Activated CD4-positive, alpha-beta T cell treated with anti-CD3 and anti-CD28 coated beads for 4 hours (primary cell): Measurements from ENCODE around the gene CCDC102A.
"Not testable (repeated sequence)": the region's sequence is repeated elsewhere in the genome, so short reads cannot be mapped to it uniquely, and the experiment has no call there.

Experiments used
- DNase-seq, 2 donors: peaks; one replicate each; pipeline ENCODE4 v3.0.0-alpha.2; 2020

The CCDC102A gene

DNA sequence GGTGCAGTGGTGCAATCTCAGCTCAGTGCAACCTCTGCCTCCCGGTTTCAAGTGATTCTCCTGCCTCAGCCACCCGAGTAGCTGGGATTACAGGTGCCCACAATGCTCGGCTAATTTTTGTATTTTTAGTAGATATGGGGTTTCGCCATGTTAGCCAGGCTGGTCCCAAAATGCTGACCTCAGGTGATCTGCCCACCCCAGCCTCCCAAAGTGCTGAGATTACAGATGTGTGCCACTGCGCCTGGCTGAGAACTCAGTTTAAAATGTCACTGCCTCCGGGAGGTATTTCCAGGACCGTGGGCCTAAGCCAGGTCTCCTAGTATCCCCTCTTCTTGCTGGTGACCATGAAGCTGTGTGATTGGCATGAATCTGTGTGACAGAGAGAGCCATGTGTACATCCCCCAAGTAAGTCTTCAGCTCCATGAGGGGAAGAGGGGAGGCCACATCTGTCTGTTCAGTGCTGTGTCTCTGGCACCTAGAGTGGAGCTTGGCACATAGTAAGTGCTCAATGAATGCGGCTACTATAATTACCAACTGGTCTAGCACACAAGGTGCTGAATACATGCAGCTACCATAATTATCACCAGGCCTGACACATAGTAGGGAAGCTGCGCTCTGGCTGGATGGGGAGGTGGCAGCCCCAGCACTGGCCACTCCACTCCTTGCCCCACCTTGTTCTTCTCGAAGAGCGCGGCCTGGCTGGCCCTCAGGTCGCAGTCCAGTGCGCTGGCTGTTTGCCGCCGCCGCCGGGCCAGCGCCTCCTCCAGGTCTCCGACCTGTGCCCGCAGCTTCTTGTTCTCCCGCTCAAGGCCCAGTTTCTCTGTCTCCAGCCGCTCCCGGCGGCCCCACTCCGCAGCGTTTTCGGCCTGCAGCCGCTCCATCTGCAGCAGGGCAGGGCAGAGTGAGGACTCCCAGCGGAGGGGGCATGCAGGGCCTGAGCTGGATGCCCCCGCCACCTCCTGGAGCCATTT lies 18.7 kb downstream of the CCDC102A start:
- no peak for DNase-seq

DNA sequence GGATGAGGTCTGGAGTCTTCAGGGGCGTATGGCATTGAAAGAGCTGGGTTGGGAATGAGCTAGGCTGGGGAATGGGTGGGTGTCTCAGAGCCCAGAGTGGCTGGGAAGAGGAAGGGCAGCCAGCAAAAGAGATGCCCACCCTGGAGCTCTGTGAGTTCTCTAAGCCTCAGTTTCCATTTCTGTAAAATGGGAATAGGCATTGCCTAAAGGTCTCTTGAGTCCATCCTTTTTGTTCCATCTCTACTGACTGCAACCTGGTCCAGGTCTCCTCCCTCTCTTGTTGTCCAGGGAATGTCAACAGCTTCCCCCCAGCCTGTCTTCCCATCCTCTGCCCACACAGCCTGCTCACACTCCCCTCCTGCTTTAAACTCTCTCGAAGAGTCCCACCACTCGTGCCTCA lies 19.6 kb downstream of the CCDC102A start:
- no peak for DNase-seq

DNA sequence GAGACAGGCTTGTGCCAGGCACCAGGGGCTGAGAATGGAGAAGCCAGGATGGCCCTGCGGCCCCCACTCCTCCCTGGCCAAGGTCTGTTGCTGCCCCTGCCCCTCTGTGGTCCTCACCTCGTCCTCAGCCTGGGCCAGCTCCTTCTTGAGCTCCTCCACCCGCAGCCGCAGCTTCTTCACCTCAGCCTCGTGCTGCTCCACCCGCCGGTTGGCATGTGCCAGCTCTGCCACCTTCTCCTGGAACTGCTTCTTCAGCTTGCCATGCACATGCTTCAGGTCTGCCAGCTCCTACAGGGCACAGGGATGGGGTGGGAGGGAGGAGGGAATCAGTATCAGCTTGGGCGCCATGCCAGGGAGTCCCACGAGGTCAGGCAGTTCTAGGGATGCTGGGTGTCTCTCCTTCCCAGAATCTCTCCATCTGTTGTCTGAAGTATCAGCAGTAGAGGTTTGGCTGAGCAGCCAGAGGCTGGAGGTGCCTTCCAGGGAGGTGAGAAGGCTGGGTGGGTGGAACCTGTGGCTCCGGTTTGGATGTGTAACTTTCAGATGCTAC lies 20.1 kb downstream of the CCDC102A start:
- DNase-seq = no peak

DNA sequence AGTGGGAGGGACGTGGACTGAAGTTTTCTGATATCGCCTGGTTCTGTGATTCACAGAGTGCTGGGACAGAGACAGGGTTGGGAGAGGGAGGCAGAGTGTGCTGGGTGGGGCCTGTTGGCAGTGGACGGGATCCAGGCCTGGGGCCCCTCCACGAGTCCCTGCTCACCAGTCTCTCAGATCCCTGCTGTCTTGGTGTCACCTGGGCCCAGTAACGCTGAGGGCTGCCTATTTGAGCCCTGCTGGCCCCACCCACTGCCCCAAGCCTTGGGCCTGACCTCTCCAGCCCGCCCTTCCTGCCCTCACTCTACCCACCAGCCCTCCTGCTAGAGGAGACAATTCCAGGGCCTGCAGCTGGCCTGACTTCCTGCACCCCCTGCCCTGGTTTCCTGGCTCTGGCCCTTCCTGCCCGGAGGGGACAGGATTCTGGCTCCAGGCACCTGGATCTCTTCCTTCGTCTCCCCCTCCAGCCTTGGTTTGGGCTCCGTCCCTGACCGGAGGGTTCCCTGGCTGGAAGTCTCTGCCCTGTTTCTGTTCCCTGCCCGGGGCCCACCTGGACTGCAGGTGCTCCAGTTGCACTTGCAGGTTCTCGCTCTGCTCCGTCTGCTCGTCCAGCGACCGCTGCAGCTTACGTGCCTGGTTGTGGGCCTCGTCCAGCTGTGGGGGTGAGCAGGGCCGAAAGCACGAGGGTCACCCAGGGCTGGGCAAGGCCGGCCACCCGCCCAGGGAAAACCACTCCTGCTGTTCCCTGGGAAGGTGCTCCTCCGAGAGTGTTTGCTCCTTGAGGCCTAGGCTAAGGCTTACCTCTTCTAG lies 21.4 kb downstream of the CCDC102A start:
- DNase-seq = no peak

DNA sequence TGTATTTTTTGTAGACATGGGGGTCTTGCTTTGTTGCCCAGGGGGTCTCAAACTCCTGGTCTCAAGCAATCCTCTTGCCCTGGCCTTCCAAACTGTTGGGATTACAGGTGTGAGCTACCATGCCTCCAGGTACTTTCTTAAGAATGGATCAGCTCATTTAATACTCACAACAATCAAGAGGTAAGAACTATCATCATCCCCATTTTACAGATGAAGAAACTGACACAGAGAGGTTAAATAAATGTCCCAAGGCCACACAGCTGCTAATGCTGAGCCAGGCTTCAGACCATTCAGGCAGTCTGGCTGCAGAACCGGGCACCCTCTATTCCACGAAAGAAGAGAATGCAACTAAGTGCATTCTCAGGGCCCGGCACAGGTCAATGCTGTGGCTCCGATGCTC lies 22.0 kb downstream of the CCDC102A start:
- no peak for DNase-seq

DNA sequence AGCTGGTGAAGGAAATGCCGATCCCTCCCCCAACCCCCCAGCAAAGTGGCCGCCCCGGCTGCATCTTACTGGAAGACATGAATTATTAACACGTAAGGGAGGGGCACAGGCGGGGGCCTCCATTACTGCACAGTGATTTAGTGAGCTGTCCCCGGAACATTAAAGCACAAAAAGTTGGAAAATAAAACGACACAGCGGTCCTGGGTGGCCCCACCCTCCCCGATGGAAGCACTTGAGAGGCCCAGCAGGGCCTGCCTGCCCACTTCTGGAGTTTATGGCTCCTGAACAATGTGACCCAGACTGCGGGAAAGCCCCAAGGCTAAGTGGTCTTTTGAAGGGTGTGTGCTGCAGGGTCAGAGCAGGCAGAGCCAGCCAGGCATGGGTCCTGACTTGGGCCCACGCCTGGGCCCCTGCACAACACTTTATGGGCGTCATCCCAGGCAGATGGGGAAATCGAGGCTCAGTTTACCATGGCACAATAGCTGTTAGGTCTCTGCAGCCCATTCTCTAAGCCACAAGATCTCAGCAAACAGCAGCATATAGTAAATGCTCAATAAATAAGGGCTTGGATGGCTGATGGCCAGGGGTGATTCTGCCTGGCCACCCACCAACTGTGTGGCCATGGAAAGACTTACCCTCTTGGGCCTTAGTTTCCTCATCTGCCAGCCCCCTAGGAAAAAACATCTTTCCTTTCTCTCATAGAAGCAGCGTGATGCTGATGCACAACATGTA lies 22.8 kb downstream of the CCDC102A start:
- no peak for DNase-seq

DNA sequence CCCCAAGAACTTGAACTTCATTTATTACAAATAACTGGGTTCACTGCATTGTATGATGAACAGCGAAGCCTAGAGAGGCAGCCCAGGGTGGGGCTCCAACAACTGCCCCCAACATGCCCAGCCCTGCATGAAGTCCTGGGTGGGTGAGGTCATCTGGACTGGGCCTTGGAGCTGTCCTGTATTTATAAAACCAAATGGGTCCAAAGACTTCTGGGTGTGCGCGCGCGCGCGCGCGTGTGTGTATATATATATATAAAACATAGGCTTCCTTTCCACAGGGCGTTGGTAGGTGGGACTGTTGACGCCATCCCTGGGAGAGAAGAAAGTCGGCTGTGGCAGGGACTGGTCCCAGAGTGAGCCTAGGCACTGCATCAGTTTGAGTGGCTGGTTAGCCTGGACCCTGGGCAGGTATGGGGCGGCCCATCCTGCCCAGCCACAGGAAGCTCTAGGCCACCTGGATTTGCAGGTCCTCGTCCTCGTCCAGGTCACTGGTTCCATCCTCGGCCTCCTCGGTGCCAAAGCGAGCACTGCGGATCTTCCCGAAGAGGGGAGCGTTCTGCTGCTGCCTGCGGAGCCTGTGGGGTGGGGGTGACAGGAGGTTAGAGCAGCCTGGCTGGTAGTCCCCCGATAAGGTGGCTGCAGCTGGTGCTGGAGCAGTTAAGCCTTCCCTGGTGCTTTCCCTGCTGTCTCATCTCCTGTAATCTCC lies 23.9 kb downstream of the CCDC102A start:
- DNase-seq = no peak

DNA sequence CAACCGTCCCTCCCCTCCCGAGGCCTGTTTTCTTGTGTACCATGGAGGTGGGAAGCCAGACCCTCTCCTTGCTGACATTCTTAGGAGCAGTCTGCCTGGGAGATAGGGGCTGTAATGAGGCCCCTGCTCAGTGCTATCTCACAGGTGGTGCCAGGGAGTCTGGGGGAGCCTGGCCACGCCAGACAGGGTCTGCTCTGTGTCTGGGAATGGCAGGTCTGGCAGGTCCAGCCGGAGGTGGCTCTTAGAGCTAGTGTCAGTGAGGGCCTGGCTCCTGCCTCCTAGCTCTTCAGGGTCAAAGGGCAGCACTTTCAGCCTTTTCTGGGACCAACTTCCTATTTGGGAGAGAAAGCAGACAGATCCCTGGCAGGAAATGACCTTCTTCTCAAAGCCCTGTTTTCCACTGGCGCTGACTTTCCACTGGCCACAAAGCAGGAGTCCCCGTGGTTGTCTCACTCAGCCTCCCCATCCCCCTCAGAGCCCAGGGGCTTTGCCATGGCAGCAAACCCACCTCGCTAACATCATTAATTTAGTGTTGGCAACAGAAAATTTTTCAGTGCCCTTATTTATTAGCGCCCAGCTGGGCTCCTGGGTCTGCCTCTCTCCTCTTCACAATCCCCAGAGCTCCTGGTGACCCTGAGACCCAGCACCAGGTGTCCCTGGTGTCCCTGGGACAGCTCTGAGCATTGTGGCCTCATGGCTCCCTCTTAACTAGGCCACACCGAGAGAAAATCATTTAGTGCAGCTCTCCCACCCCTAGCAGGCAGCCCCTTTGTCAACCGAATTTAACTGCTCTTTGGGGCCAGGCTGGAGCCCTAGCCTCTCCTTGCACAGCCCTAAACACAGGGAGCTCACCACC lies 26.1 kb downstream of the CCDC102A start:
- no peak for DNase-seq

DNA sequence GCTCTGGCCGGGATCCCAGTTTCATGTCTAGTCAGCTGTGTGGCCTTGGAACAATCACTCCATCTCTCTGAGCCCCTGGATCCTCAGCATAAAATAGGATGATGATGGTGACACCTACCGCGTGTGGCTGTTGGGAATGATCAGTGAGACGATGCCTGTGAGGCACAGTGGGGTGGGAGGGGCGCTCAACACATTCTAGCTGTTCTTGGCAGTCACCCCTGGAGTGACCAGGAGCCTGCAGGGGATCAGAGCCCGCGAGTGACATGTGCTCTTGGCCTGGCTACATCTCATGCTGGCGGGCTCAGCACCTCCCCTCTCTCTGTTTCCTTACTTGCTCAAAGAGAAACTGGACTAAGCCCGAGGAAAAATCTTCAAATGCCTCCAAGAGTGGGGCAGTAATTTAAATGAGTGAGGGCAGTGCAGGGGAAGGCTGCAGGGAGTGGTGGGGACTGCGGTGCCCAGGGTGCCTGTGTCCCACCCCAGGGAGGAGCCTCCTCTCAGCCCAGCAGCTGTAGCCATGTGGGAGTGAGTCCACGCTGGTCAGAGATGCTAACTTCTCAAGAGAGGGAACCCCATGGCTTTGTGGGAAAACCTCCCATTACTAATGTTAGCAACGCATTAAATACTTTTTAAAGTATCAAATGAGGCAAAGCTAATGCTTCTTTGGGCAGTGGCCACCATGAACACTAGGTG lies 27.0 kb downstream of the CCDC102A start:
- DNase-seq = no peak

DNA sequence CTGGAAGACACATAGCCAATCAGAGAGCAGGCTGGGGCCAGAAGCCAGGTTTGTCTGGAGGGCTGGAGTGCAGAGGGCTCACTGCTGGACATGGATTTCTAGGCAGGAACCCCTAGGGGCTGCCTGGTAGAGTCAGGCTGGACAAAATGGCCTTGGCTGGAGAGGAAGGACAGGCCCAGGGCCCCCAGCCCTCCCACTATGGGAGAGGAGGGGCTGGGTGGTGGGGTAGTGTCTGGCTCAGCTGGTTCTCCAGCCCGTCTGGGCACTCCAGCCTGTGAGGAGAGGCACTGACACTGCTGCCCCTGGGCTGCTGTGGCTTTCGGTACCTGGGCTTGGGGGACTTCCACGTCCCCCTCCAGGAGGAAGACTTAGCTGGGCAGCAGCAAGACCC lies 28.3 kb downstream of the CCDC102A start:
- no peak for DNase-seq

DNA sequence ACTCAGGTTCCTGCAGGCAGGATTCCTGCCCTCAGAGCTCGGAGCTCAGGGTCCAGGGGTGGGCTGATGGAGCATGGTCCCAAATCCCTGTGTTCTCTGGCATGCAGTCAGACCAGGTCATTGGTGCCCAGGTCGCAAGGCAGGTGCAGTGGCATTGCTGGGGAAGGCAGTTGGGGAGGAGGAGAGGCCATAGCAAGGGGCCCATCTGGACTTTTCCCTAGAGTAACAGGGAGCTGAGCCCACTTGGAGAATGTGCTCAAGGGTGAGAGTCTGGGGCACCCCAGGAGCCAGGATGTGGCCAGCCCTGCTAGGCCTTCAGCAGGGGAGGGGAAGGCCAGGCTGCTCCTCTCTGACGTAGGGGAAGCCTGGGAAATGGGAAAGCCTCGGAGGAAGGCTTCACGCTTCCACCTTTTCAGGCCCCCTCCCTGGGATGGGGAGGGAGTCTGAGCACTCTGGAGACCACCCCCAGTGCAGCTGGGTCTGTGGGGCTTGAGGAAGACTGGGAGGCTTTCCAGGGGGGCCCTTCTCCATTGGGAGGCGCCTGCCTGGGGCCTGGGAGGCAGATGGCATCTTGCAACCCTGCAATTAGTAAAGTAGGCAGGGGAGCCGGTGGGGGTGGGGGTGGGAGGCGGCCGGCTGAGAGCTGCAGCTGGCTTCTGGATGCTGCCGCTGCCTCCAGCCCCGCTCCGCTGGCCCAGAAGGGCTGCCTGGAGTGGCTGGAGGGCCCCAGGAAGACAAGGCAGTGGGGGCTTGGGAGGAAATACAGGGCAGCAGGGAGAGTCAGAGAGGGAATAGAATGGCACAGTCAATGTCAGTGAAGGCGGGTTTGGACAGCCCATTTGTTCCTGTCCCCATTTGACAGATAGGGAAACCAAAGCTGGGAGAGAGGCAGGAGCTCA lies 29.0 kb downstream of the CCDC102A start:
- no peak for DNase-seq

DNA sequence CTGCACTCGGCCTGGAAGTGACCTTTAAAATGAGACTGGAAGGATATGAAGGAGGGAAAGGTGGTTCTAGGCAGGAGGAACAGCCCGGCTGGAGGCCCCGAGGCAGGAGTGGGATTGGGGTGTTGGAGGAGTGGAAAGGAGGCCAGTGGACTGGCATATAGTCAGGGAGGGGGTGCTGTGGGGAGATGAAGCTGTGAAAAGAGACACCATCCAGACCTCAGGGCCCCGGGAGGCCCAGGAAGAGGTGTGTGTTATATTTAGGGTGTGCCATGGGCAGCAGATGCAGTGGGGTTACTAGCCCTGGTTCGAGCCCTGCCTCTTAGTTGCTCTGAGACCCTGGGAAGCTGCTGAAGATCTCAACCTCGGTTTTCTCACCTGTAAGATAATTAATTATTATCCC lies 31.2 kb downstream of the CCDC102A start:
- no peak for DNase-seq

DNA sequence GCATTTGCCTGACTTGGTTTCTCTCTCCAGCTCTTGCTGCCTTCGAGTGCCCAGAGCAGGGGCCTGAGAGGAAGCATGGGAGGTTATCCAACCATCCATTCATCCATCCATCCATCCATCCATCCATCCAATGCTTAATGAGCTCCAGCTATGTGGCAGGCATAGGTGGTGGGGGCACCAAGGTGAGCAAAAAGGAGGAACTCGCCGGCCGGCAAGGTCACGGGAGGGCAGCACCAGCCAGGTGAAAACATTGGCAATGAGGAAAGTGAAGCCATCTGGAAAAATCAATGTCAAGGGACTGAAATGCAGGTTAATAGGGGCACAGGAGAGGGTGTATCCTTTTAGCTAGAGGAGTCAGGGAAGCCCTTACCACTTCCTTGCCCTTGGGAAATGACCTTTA lies 31.9 kb downstream of the CCDC102A start:
- no peak for DNase-seq

DNA sequence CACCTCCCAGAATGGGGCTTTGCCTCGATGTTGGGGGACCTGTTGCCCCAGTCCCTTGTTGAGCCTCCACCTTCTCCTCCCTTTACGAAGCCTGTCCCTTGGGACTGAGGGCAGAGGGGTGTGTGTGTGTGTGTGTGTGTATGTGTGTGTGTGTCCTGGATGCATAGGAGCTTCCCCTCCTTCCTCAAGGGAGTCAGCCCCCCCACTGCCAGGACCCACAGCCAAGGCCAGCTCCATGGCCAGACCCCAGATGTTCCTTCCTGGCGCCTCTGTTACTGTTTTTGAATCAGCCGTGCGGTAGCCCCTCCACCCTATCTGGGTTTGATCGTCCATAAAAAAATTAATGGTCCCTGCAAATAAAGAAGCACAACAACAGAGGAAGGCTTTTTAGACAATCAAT lies 32.4 kb downstream of the CCDC102A start:
- no peak for DNase-seq

DNA sequence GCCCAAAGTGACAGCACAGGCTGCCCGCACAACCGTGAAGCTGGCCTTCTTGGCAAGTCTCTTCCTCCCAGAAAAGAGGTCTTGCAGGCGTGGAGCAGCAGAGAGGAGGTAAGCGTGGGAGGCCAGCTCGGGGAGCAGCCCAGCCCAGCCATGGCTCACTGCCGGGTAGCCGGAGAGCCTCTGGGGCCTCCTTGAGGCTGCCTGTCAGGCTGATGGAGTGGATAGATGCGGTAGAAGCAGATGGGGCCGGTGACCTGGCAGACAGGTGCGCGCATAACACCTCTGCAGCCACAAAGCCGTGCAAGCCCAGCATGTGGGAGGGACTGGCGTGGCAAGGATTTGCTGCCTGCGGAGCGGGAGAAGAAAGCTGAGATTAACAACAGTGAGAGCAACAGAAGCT lies 33.0 kb downstream of the CCDC102A start:
- no peak for DNase-seq

DNA sequence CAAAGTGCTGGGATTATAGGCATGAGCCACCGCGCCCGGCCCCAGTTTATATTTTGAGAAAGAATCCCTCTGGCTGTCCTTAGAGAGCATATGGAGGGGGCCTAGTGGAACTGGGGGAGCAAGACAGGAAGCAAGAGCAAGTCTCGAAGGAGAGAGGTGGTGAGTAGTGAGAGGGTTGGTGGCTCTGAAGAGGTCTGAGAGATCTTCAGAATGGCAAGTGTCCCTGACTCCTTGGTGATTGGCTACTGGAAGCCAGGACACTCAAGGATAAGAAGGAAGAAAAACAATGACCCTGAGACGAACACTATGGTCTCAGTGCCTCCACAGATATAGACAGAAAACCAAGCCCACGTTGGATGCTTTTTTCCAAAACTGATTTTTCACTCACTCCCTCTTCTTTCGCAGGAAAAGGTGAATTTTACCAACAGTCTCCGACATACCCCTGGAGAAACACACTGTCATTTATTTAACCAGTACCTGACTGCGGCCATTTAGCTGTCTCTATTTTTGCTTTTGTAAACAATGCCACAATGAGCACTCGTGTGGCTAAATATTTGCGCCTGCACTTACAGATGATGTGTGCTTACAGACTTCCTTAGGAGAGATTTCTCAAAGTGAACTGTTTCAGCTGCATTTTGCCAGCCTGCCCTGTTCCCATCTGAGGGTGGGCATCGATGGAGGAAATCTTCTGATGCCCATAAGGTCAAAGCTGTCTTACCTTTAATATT lies 34.2 kb downstream of the CCDC102A start:
- no peak for DNase-seq

DNA sequence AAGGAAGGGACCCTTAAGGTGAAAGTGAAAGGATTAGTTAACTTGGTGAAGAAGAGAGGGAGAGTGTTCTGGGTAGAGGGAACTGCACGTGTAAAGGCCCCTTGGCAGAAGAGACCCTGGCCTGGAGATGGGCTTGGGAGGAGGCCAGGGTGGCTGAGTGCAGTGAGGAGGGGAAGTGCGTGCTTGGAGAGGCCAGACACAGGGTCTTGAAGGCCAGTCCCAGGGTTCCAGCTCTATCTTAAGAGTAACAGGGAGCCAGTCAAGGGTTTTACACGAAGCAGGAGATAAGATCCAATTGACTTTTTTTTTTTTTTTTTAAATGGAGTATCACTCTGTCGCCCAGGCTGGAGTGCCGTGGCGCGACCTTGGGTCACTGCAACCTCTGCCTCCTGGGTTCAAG lies 34.9 kb downstream of the CCDC102A start:
- no peak for DNase-seq

DNA sequence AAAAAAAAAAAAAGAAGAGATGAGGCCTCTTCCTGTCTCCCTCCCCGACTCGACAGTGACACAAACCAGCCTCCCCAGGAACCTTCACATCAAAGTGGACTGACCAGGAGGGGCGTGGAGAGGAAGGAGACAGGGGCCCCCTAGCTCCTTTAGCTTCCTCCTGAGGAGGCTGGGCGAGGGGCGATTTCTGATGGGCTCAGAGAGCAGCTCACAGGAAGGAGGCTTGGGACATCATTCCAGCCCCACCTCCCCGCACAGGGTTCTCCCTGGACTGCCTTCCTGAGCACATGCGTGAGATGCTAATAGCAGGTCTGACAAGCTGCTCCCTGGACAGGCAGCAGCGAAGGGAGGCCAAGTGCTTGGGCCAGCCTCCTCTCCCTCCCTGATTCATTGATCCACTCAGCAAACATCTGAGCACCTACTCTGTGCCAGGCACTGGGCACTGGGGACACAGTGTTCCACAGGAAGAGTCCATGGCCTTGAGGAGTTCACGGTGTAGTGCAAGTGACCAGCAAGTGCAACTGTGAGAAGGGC lies 35.7 kb downstream of the CCDC102A start:
- no peak for DNase-seq

DNA sequence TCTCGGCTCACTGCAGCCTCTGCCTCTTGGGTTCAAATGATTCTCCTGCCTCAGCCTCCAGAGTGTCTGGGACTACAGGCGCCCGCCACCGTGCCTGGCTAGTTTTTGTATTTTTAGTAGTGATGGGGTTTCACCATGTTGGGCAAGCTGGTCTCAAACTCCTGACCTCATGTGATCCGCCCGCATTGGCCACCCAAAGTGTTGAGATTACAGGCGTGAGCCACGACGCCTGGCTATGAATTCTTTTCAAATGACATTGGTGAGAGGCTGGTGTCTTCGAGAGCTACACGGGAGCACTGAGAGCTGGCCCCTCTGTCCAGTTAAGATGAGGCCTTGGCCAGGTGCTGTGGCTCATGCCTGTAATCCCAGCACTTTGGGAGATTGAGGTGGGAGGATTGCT lies 36.4 kb downstream of the CCDC102A start:
- DNase-seq = not testable (repeated sequence)
